Neural progenitor cell (in vitro differentiated cells): ENCODE results near the gene DPYD. TPM values are rescaled to one million over a fixed set of nuclear protein-coding genes. Genes with fewer than 3 reads are reported as not detected.

Experiments used
- DNase-seq: peaks from one replicate; pipeline ENCODE4 v3.0.0-alpha.2; 2016; ENCODE audit warnings: low spot score
- H2AFZ ChIP-seq: fragments of 200-600 bp; sonication (generic); replicated peaks from 2 replicates; pipeline ENCODE4 v1.6.1; 2016; ENCODE audit warnings: antibody characterized with exemption
- H3F3A ChIP-seq: fragments of 200-600 bp; sonication (generic); 2 replicates; pipeline ENCODE4 v1.6.1; 2016; ENCODE audit warnings: antibody characterized with exemption, low read depth
- H3K27ac ChIP-seq: fragments of 200-600 bp; sonication (generic); 2 replicates; pipeline ENCODE4 v1.5.1; 2016; ENCODE audit warnings: mild to moderate bottlenecking
- H3K27me3 ChIP-seq: fragments of 200-600 bp; sonication (generic); 2 replicates; pipeline ENCODE4 v1.6.1; 2016; ENCODE audit warnings: mild to moderate bottlenecking, moderate library complexity
- H3K36me3 ChIP-seq: fragments of 200-600 bp; sonication (generic); 2 replicates; pipeline ENCODE4 v1.5.1; 2016
- H3K4me1 ChIP-seq: fragments of 200-600 bp; sonication (generic); 2 replicates; pipeline ENCODE4 v1.6.1; 2016; ENCODE audit warnings: mixed run types
- H3K4me2 ChIP-seq: fragments of 200-600 bp; sonication (generic); 2 replicates; pipeline ENCODE4 v1.6.1; 2016
- H3K4me3 ChIP-seq: fragments of 200-600 bp; sonication (generic); 2 replicates; pipeline ENCODE4 v1.5.1; 2016
- H3K79me2 ChIP-seq: fragments of 200-600 bp; sonication (generic); 2 replicates; pipeline ENCODE4 v1.6.1; 2016; ENCODE audit warnings: low read depth
- H3K9ac ChIP-seq: fragments of 200-600 bp; sonication (generic); 2 replicates; pipeline ENCODE4 v1.6.1; 2016
- H3K9me3 ChIP-seq: fragments of 200-600 bp; sonication (generic); 2 replicates; pipeline ENCODE4 v1.5.1; 2016; ENCODE audit warnings: low read depth
- H4K20me1 ChIP-seq: fragments of 200-600 bp; sonication (generic); 2 replicates; pipeline ENCODE4 v1.6.1; 2016; ENCODE audit warnings: low read depth
- H3K27ac Mint-ChIP-seq: 3 replicates; pipeline ENCODE4 v1.8.0; 2021; ENCODE audit warnings: mixed read lengths
- H3K27me3 Mint-ChIP-seq: 2 replicates; pipeline ENCODE4 v1.8.0; 2022; ENCODE audit warnings: low read depth, mild to moderate bottlenecking, inconsistent platforms, moderate library complexity, mixed read lengths; ENCODE audit not compliant: insufficient read depth
- H3K36me3 Mint-ChIP-seq: 3 replicates; pipeline ENCODE4 v1.8.0; 2021; ENCODE audit warnings: mixed read lengths
- H3K4me1 Mint-ChIP-seq: 3 replicates; pipeline ENCODE4 v1.8.0; 2021; ENCODE audit warnings: mixed read lengths
- H3K4me3 Mint-ChIP-seq: 3 replicates; pipeline ENCODE4 v1.8.0; 2021; ENCODE audit warnings: mild to moderate bottlenecking, moderate library complexity, mixed read lengths
- H3K9me3 Mint-ChIP-seq: 3 replicates; pipeline ENCODE4 v1.8.0; 2020; ENCODE audit warnings: mixed read lengths
- CTCF ChIP-seq: fragments of 200-600 bp; sonication (generic); IDR thresholded peaks from 2 replicates; pipeline ENCODE4 v1.5.1; 2017; ENCODE audit warnings: antibody characterized with exemption, mild to moderate bottlenecking
- EZH2 ChIP-seq: fragments of 200-600 bp; sonication (generic); IDR thresholded peaks from 2 replicates; pipeline ENCODE4 v1.6.1; 2017; ENCODE audit warnings: antibody characterized with exemption, mild to moderate bottlenecking, moderate library complexity
- EZH2phosphoT487 ChIP-seq: fragments of 200-600 bp; sonication (generic); IDR thresholded peaks from 2 replicates; pipeline ENCODE4 v1.6.1; 2017; ENCODE audit warnings: antibody characterized with exemption
- total RNA-seq: library from RNA; depleted of rRNA; stranded (reverse); fragments of >200 nt; gene quantifications from 2 replicates; pipeline ENCODE4 v1.2.3, GENCODE V29; 2015; ENCODE audit warnings: low replicate concordance

The DPYD gene
- total RNA-seq, 1 donor from 2014 or later: 0.43 TPM

- no peaks in the 10 kb centered on the region for H3K27me3 ChIP-seq
- H3K36me3 Mint-ChIP-seq: no peaks in the 10 kb centered on the region
- H3K27ac ChIP-seq: no peak overlapping the region
- TF ChIP-seq EZH2phosphoT487: no peak
- no peak for TF ChIP-seq CTCF
- TF ChIP-seq EZH2: no peak
- no peaks in the 10 kb centered on the region for H3K36me3 ChIP-seq
- peaks cover 10% of the 10 kb centered on the region for H3K9me3 Mint-ChIP-seq
- no peaks in the 10 kb centered on the region for H3K9me3 ChIP-seq
- H3K4me3 Mint-ChIP-seq: no peak overlapping the region
- no peaks in the 10 kb centered on the region for H4K20me1 ChIP-seq
- H2AFZ ChIP-seq: no peak overlapping the region
- H3K27ac Mint-ChIP-seq: no peak overlapping the region
- no peak for DNase-seq
- no peaks in the 10 kb centered on the region for H3K4me1 ChIP-seq
- no peaks in the 10 kb centered on the region for H3K4me1 Mint-ChIP-seq
- no peaks in the 10 kb centered on the region for H3F3A ChIP-seq
- H3K4me2 ChIP-seq: no peak overlapping the region
- H3K79me2 ChIP-seq: no peaks in the 10 kb centered on the region
- H3K4me3 ChIP-seq: no peak overlapping the region
- no peak overlapping the region for H3K9ac ChIP-seq
- H3K27me3 Mint-ChIP-seq: peaks cover 1% of the 10 kb centered on the region
These were observed 280.2 kb downstream of the DPYD start for GRCh38 chr1:97640677-97641076.

- Mint-ChIP-seq H3K36me3 (no peaks in the 10 kb centered on the region), H3K4me3 (no peak overlapping the region), H3K27ac (no peak overlapping the region), H3K9me3 (peaks cover 5% of the 10 kb centered on the region), H3K4me1 (peaks cover 3% of the 10 kb centered on the region), H3K27me3 (peaks cover 2% of the 10 kb centered on the region)
- TF ChIP-seq EZH2 (no peak), EZH2phosphoT487 (no peak)
- Histone ChIP-seq H3K4me3 (no peak overlapping the region), H2AFZ (no peak overlapping the region), H3K79me2 (no peaks in the 10 kb centered on the region), H3K27me3 (no peaks in the 10 kb centered on the region), H4K20me1 (no peaks in the 10 kb centered on the region), H3K4me1 (peaks cover 7% of the 10 kb centered on the region), H3K9ac (no peak overlapping the region), H3F3A (no peaks in the 10 kb centered on the region), H3K36me3 (no peaks in the 10 kb centered on the region), H3K9me3 (no peaks in the 10 kb centered on the region), H3K27ac (no peak overlapping the region), H3K4me2 (no peak overlapping the region)
- DNase-seq: no peak
These were observed 283.9 kb downstream of the DPYD start for GRCh38 chr1:97636941-97637340.

GRCh38 chr1:97634758-97635157 lies 286.1 kb downstream of the DPYD start:
- Histone ChIP-seq H3K79me2 (no peaks in the 10 kb centered on the region), H3K4me1 (peaks cover 19% of the 10 kb centered on the region), H3K27ac (no peak overlapping the region), H3K9ac (no peak overlapping the region), H4K20me1 (no peaks in the 10 kb centered on the region), H3K36me3 (no peaks in the 10 kb centered on the region), H3F3A (no peaks in the 10 kb centered on the region), H2AFZ (peak overlapping the region; percentile 59), H3K4me2 (no peak overlapping the region), H3K27me3 (no peaks in the 10 kb centered on the region), H3K9me3 (no peaks in the 10 kb centered on the region), H3K4me3 (no peak overlapping the region)
- Mint-ChIP-seq H3K36me3 (no peaks in the 10 kb centered on the region), H3K27me3 (peaks cover 2% of the 10 kb centered on the region), H3K9me3 (no peaks in the 10 kb centered on the region), H3K4me3 (no peak overlapping the region), H3K4me1 (peaks cover 3% of the 10 kb centered on the region), H3K27ac (no peak overlapping the region)
- TF ChIP-seq EZH2phosphoT487 (no peak), EZH2 (no peak), CTCF (no peak)
- DNase-seq: no peak

GRCh38 chr1:97632776-97633175 lies 288.1 kb downstream of the DPYD start:
- Histone ChIP-seq H3K36me3 (no peaks in the 10 kb centered on the region), H3K27ac (no peak overlapping the region), H2AFZ (no peak overlapping the region), H3K9me3 (no peaks in the 10 kb centered on the region), H3K9ac (no peak overlapping the region), H3F3A (no peaks in the 10 kb centered on the region), H3K4me2 (no peak overlapping the region), H3K4me1 (peaks cover 19% of the 10 kb centered on the region), H4K20me1 (no peaks in the 10 kb centered on the region), H3K27me3 (no peaks in the 10 kb centered on the region), H3K79me2 (no peaks in the 10 kb centered on the region), H3K4me3 (no peak overlapping the region)
- Mint-ChIP-seq H3K27ac (no peak overlapping the region), H3K4me3 (no peak overlapping the region), H3K27me3 (peaks cover 2% of the 10 kb centered on the region), H3K4me1 (peaks cover 3% of the 10 kb centered on the region), H3K36me3 (no peaks in the 10 kb centered on the region), H3K9me3 (no peaks in the 10 kb centered on the region)
- TF ChIP-seq EZH2: no peak
- TF ChIP-seq CTCF: no peak
- TF ChIP-seq EZH2phosphoT487: no peak
- DNase-seq: no peak
